Measurements from ENCODE around the gene SNX18. TPM values are rescaled to one million over a fixed set of nuclear protein-coding genes. Genes with fewer than 3 reads are reported as not detected.

Gene SNX18
- total RNA-seq, 1 donor from 2014 or later: 33.6 TPM

- Histone ChIP-seq H3K27me3 (ENCODE audit: low read depth) (no peaks in the 10 kb centered on the region), H3K27ac (no peak overlapping the region), H3K4me3 (no peak overlapping the region), H3K9me3 (no peaks in the 10 kb centered on the region), H3K4me1 (peaks cover 9% of the 10 kb centered on the region), H3K36me3 (no peaks in the 10 kb centered on the region)
- TF ChIP-seq CTCF (IDR thresholded peaks at IDR 0.05): no peak
- intact Hi-C loops (cut with DNase I): no loop called here
- no peak for ATAC-seq
- DNase-seq: no peak
These were observed 26.2 kb upstream of the SNX18 start for GRCh38 chr5:54491326-54491725.

GRCh38 chr5:54492178-54492577, 25.4 kb upstream of the SNX18 start:
- Histone ChIP-seq H3K27ac (no peak overlapping the region), H3K27me3 (ENCODE audit: low read depth) (no peaks in the 10 kb centered on the region), H3K36me3 (no peaks in the 10 kb centered on the region), H3K4me1 (peaks cover 9% of the 10 kb centered on the region), H3K4me3 (no peak overlapping the region), H3K9me3 (no peaks in the 10 kb centered on the region)
- intact Hi-C loops (cut with DNase I): no loop called here
- DNase-seq (no peak), ATAC-seq (peak in 1 of 2 donors; percentile 31)
- no peak for TF ChIP-seq CTCF (IDR thresholded peaks at IDR 0.05)

DNA sequence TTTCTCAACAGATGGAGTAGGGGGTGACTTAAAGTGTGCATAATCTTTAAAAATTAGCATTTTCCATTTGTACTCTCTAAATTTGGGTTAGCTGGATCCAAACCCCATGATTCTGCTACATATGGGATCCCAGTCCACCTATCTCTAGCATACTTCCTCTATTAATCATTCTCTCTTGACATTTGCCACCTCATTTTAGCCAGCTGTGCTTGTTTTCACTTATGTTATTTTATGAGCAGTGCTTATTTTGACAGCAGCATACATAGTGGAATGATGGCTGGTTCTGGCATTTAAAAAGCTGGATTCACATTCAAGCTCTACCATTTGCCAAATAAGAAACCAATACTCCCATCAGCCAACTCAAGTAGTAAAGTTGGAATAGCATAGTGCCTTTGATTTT, 22.5 kb upstream of the SNX18 start:
- Histone ChIP-seq H3K27ac (no peak overlapping the region), H3K36me3 (no peaks in the 10 kb centered on the region), H3K9me3 (no peaks in the 10 kb centered on the region), H3K4me3 (no peak overlapping the region), H3K4me1 (peaks cover 9% of the 10 kb centered on the region), H3K27me3 (ENCODE audit: low read depth) (no peaks in the 10 kb centered on the region)
- intact Hi-C loops (cut with DNase I): no loop called here
- ATAC-seq (no peak), DNase-seq (no peak)
- no peak for TF ChIP-seq CTCF (IDR thresholded peaks at IDR 0.05)

- Histone ChIP-seq H3K27ac (no peak overlapping the region), H3K36me3 (no peaks in the 10 kb centered on the region), H3K27me3 (ENCODE audit: low read depth) (no peaks in the 10 kb centered on the region), H3K9me3 (no peaks in the 10 kb centered on the region), H3K4me3 (no peak overlapping the region), H3K4me1 (peaks cover 15% of the 10 kb centered on the region)
- DNase-seq: no peak
- ATAC-seq: no peak
- intact Hi-C loops (cut with DNase I): no loop called here
- TF ChIP-seq CTCF (IDR thresholded peaks at IDR 0.05): no peak
These were observed 3.3 kb upstream of the SNX18 start for GRCh38 chr5:54514291-54514690.

- H3K4me1 ChIP-seq: peaks cover 20% of the 10 kb centered on the region
- no peak overlapping the region for H3K4me3 ChIP-seq
- ATAC-seq: no peak
- no peaks in the 10 kb centered on the region for H3K9me3 ChIP-seq
- no peaks in the 10 kb centered on the region for H3K36me3 ChIP-seq
- DNase-seq: no peak
- no peaks in the 10 kb centered on the region for H3K27me3 ChIP-seq (ENCODE audit: low read depth)
- no peak overlapping the region for H3K27ac ChIP-seq
- TF ChIP-seq CTCF (IDR thresholded peaks at IDR 0.05): no peak
- intact Hi-C loops (cut with DNase I): no loop called here
These were observed 2.6 kb upstream of the SNX18 start for GRCh38 chr5:54514841-54515432.

Measured in lower lobe of right lung (tissue), 2 donors.